ENCODE measurements around the gene CDK5. TPM values are rescaled to one million over a fixed set of nuclear protein-coding genes. Genes with fewer than 3 reads are reported as not detected.
A peak's percentile ranks its signal among the peaks of the same experiment; 100 is the strongest.

Gene CDK5
- total and polyA plus RNA-seq, 9 of the 15 experiments (the other 6 are each of a cell fraction or from before 2014, with no cell fraction given), result 3.2 to 38.0 (median 27.5) TPM

DNA sequence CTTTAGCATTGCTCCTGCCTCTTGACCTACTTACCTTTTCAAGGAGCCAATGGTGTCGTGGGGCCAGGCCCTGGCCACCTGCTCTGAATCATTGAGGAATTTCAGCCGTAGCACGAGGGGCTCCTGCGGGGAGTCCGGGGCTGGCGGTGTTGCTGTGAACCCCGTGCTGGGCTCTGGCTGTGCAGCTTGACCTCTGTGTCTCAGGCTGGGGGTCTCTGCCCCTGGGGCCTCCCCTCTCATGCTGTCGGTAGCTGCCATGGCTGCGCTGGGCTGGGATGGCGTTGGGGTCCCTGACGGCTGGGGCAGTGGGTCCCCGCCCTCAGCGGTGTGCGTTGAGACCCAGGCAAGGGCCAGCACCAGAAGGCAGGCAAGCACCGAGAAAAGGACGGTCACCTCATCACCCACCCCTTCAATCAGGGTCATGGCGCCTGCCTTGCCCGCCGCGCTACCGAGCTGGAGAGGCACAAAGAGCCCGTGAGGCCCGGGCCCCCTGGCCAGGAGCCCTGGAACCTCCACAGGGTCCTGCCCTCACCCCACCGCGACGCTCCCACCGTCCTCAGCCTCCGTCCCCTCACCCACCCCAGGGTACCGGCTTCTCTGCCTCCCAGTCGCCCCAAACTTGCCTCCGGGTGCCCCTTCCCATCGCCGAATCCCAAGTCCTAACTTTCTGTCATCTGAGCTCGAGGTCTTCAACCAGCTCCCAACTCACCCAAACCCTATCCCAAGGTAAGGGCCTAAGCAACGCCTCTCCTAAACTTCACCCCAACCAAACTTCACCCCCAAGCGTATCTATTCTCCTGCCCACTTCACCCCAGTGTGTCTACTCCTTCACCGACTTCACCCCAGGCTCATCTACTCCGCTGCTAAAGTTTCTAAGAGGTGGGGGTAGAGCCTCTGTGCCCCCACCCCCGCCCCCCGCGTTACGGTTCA lies 24.7 kb upstream of the CDK5 start (continued):
- 0 out of 2 replicates have a peak, but pooled peaks have one; percentile 20 for TF ChIP-seq ETS1 (conservative IDR thresholded peaks at IDR 0.05; ENCODE audit: control insufficient read depth, low read depth, low read length)
- TF ChIP-seq E2F1 (CRISPR knock-in tag; IDR thresholded peaks at IDR 0.05), result peak; percentile 54; the same call in 1 of the 2 replicates
- peak; percentile 59; the same call in 1 of the 2 replicates for TF ChIP-seq NCOA1 (IDR thresholded peaks at IDR 0.05; ENCODE audit: low read depth)
- TF ChIP-seq, protein P1, sequence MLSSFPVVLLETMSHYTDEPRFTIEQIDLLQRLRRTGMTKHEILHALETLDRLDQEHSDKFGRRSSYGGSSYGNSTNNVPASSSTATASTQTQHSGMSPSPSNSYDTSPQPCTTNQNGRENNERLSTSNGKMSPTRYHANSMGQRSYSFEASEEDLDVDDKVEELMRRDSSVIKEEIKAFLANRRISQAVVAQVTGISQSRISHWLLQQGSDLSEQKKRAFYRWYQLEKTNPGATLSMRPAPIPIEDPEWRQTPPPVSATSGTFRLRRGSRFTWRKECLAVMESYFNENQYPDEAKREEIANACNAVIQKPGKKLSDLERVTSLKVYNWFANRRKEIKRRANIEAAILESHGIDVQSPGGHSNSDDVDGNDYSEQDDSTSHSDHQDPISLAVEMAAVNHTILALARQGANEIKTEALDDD (IDR thresholded peaks at IDR 0.05), result no peak
- TF ChIP-seq DNMT1 (IDR thresholded peaks at IDR 0.05), result peak; percentile 82; the same call in 1 of the 2 replicates
- TF ChIP-seq SP1 (CRISPR knock-in tag; IDR thresholded peaks at IDR 0.05), result no peak; the same call in 1 of the 2 replicates
- TF ChIP-seq ZBTB2 (IDR thresholded peaks at IDR 0.05), result peak; percentile 76; the same call in 1 of the 2 replicates
- TF ChIP-seq CC2D1A (IDR thresholded peaks at IDR 0.05), result 0 out of 2 replicates have a peak, but pooled peaks have one; percentile 56
- no peak for TF ChIP-seq CEBPG (CRISPR knock-in tag; IDR thresholded peaks at IDR 0.05)
- TF ChIP-seq CEBPG (tag; conservative IDR thresholded peaks at IDR 0.05 in 1 of 2, IDR thresholded peaks at IDR 0.05 in 1 of 2), result no peak
- TF ChIP-seq, protein P2, sequence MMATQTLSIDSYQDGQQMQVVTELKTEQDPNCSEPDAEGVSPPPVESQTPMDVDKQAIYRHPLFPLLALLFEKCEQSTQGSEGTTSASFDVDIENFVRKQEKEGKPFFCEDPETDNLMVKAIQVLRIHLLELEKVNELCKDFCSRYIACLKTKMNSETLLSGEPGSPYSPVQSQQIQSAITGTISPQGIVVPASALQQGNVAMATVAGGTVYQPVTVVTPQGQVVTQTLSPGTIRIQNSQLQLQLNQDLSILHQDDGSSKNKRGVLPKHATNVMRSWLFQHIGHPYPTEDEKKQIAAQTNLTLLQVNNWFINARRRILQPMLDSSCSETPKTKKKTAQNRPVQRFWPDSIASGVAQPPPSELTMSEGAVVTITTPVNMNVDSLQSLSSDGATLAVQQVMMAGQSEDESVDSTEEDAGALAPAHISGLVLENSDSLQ (IDR thresholded peaks at IDR 0.05), result peak; percentile 26; the same call in 1 of the 2 replicates
- TF ChIP-seq, protein P3, sequence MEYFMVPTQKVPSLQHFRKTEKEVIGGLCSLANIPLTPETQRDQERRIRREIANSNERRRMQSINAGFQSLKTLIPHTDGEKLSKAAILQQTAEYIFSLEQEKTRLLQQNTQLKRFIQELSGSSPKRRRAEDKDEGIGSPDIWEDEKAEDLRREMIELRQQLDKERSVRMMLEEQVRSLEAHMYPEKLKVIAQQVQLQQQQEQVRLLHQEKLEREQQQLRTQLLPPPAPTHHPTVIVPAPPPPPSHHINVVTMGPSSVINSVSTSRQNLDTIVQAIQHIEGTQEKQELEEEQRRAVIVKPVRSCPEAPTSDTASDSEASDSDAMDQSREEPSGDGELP (CRISPR knock-in tag; IDR thresholded peaks at IDR 0.05; ENCODE audit: borderline replicate concordance), result 0 out of 2 replicates have a peak, but pooled peaks have one; percentile 4
- TF ChIP-seq GTF2A2 (tag; IDR thresholded peaks at IDR 0.05), result no peak
- peak; percentile 53; the same call in 1 of the 2 replicates for TF ChIP-seq PHB2 (IDR thresholded peaks at IDR 0.05; ENCODE audit: low read depth)
- TF ChIP-seq, protein P4, sequence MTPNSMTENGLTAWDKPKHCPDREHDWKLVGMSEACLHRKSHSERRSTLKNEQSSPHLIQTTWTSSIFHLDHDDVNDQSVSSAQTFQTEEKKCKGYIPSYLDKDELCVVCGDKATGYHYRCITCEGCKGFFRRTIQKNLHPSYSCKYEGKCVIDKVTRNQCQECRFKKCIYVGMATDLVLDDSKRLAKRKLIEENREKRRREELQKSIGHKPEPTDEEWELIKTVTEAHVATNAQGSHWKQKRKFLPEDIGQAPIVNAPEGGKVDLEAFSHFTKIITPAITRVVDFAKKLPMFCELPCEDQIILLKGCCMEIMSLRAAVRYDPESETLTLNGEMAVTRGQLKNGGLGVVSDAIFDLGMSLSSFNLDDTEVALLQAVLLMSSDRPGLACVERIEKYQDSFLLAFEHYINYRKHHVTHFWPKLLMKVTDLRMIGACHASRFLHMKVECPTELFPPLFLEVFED (CRISPR knock-in tag; conservative IDR thresholded peaks at IDR 0.05), result peak; percentile 54; the same call in 1 of the 2 replicates

Data from K562 (cell line).